Measurements from ENCODE around the gene TPSD1. TPM values are rescaled to one million over a fixed set of nuclear protein-coding genes. Genes with fewer than 3 reads are reported as not detected.

The TPSD1 gene
- total RNA-seq, 1 experiment from 2014 or later: not detected

DNA sequence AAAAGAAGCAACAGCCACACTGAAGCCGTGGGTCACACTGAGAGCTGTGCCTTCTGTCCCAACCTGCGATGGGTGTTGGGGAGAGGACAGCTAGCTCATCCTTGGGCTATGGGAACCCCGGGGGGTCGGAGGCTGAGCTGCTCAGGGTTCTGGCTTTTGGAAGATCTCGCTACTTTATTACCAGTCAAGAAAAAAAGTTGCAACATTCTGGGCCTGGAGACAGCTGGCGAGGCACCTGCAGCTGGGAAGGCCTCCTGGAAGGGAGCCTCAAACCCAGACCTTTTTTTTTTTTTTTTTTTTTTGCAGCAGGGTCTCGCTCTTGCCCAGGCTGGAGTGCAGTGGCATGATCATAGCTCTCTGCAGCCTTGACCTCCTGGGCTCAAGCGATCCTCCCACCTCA is 24.9 kb downstream of the TPSD1 start:
- Histone ChIP-seq H3K4me1 (ENCODE audit: insufficient read depth, low read length) (no peaks in the 10 kb centered on the region), H3K36me3 (ENCODE audit: low read depth, low read length) (no peaks in the 10 kb centered on the region), H3K27ac (ENCODE audit: low read length) (no peak overlapping the region), H3F3A (ENCODE audit: low read length, unreplicated experiment) (no peaks in the 10 kb centered on the region), H2AFZ (ENCODE audit: low read length) (no peak overlapping the region), H3K9me2 (replicated peaks; ENCODE audit: low read length) (no peaks in the 10 kb centered on the region), H3K4me2 (ENCODE audit: low read length) (no peak overlapping the region), H3K27me3 (ENCODE audit: low read length) (no peaks in the 10 kb centered on the region), H3K9ac (ENCODE audit: low read length) (no peak overlapping the region), H3K79me2 (ENCODE audit: low read length) (no peaks in the 10 kb centered on the region), H3K9me3 (ENCODE audit: low read length) (no peaks in the 10 kb centered on the region), H4K20me1 (ENCODE audit: low read length) (no peaks in the 10 kb centered on the region), H3K4me3 (ENCODE audit: low read length) (no peak overlapping the region)
- intact Hi-C loops (cut with micrococcal nuclease): no loop called here
- no TSS peak for BruUV-seq (replicated peaks)
- ChIA-PET POLR2A (ENCODE audit: unreplicated experiment) (no interaction called here), CTCF (no interaction called here)
- no peak for TF ChIP-seq EZH2phosphoT487 (IDR thresholded peaks at IDR 0.05; ENCODE audit: borderline replicate concordance, low read length)
- TF ChIP-seq CTCF (conservative IDR thresholded peaks at IDR 0.05; ENCODE audit: low read depth, low read length): no peak
- TF ChIP-seq EZH2 (IDR thresholded peaks at IDR 0.05; ENCODE audit: low read length, unreplicated experiment): no peak
- ATAC-seq (no peak), DNase-seq (no peak)

DNA sequence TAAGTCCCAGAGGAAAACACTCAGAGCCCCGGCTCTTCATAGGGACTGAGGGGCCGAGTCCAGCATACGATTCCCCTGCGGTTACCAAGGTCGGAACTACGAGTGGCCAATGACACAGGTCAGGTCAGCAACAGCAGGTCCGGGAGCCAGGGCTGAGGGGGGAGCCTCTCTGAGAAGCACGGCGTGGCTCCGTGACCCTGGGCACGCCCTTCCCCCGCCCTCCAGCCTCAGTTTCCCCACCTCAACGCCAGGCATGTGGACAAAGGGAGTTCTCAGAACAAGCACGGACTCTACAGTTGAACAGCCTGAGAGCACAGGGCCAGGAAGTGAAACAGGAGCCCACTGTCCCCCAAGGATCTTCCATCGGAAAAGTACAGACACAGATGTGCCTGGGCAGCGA is 25.6 kb downstream of the TPSD1 start:
- no peaks in the 10 kb centered on the region for H3K4me1 ChIP-seq (ENCODE audit: insufficient read depth, low read length)
- no peaks in the 10 kb centered on the region for H4K20me1 ChIP-seq (ENCODE audit: low read length)
- no peak for ATAC-seq
- intact Hi-C loops (cut with micrococcal nuclease): no loop called here
- TF ChIP-seq CTCF (conservative IDR thresholded peaks at IDR 0.05; ENCODE audit: low read depth, low read length) (no peak), EZH2 (IDR thresholded peaks at IDR 0.05; ENCODE audit: low read length, unreplicated experiment) (no peak), EZH2phosphoT487 (IDR thresholded peaks at IDR 0.05; ENCODE audit: borderline replicate concordance, low read length) (no peak)
- H3K9ac ChIP-seq (ENCODE audit: low read length): no peak overlapping the region
- POLR2A ChIA-PET (ENCODE audit: unreplicated experiment): no interaction called here
- no peak overlapping the region for H3K27ac ChIP-seq (ENCODE audit: low read length)
- H3K9me2 ChIP-seq (replicated peaks; ENCODE audit: low read length): no peaks in the 10 kb centered on the region
- no peak for DNase-seq
- H3K27me3 ChIP-seq (ENCODE audit: low read length): no peaks in the 10 kb centered on the region
- no peak overlapping the region for H3K4me3 ChIP-seq (ENCODE audit: low read length)
- H2AFZ ChIP-seq (ENCODE audit: low read length): no peak overlapping the region
- no peak overlapping the region for H3K4me2 ChIP-seq (ENCODE audit: low read length)
- no TSS peak for BruUV-seq (replicated peaks)
- H3K9me3 ChIP-seq (ENCODE audit: low read length): no peaks in the 10 kb centered on the region
- no peaks in the 10 kb centered on the region for H3F3A ChIP-seq (ENCODE audit: low read length, unreplicated experiment)
- no peaks in the 10 kb centered on the region for H3K36me3 ChIP-seq (ENCODE audit: low read depth, low read length)
- no peaks in the 10 kb centered on the region for H3K79me2 ChIP-seq (ENCODE audit: low read length)
- CTCF ChIA-PET: no interaction called here

- Histone ChIP-seq H2AFZ (ENCODE audit: low read length) (no peak overlapping the region), H3K36me3 (ENCODE audit: low read depth, low read length) (no peaks in the 10 kb centered on the region), H3K79me2 (ENCODE audit: low read length) (no peaks in the 10 kb centered on the region), H3K4me3 (ENCODE audit: low read length) (no peak overlapping the region), H3K9me2 (replicated peaks; ENCODE audit: low read length) (no peaks in the 10 kb centered on the region), H3K27me3 (ENCODE audit: low read length) (no peaks in the 10 kb centered on the region), H3K27ac (ENCODE audit: low read length) (no peak overlapping the region), H3F3A (ENCODE audit: low read length, unreplicated experiment) (no peaks in the 10 kb centered on the region), H3K4me1 (ENCODE audit: insufficient read depth, low read length) (no peaks in the 10 kb centered on the region), H3K9ac (ENCODE audit: low read length) (no peak overlapping the region), H4K20me1 (ENCODE audit: low read length) (no peaks in the 10 kb centered on the region), H3K9me3 (ENCODE audit: low read length) (no peaks in the 10 kb centered on the region), H3K4me2 (ENCODE audit: low read length) (no peak overlapping the region)
- no peak for ATAC-seq
- no TSS peak for BruUV-seq (replicated peaks)
- ChIA-PET POLR2A (ENCODE audit: unreplicated experiment) (no interaction called here), CTCF (no interaction called here)
- no peak for TF ChIP-seq CTCF (conservative IDR thresholded peaks at IDR 0.05; ENCODE audit: low read depth, low read length)
- no peak for TF ChIP-seq EZH2 (IDR thresholded peaks at IDR 0.05; ENCODE audit: low read length, unreplicated experiment)
- no peak for TF ChIP-seq EZH2phosphoT487 (IDR thresholded peaks at IDR 0.05; ENCODE audit: borderline replicate concordance, low read length)
- intact Hi-C loops (cut with micrococcal nuclease): no loop called here
- no peak for DNase-seq
These were observed 26.6 kb downstream of the TPSD1 start for GRCh38 chr16:1282324-1282973.
